ENCODE data around the gene CCDC112.

DNA sequence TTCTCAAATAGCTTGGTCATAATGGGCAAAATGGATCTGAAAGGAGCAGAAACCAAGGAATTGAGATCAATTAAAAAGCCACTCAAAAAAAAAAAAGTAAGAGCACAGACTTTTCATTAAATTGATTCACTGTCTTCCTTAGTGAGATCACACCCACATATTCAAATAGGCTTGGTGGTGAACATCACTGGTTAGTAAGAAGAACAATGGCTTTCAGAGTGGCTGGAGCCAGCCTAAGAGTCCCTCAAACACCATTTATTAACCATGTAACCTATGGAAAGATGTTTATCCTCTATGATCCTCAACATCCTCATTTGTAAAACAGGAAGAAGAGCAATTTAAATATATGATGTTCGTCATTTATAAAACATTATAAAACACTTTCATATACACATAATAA, 12.4 kb downstream of the CCDC112 start:
- TF ChIP-seq, protein P1, sequence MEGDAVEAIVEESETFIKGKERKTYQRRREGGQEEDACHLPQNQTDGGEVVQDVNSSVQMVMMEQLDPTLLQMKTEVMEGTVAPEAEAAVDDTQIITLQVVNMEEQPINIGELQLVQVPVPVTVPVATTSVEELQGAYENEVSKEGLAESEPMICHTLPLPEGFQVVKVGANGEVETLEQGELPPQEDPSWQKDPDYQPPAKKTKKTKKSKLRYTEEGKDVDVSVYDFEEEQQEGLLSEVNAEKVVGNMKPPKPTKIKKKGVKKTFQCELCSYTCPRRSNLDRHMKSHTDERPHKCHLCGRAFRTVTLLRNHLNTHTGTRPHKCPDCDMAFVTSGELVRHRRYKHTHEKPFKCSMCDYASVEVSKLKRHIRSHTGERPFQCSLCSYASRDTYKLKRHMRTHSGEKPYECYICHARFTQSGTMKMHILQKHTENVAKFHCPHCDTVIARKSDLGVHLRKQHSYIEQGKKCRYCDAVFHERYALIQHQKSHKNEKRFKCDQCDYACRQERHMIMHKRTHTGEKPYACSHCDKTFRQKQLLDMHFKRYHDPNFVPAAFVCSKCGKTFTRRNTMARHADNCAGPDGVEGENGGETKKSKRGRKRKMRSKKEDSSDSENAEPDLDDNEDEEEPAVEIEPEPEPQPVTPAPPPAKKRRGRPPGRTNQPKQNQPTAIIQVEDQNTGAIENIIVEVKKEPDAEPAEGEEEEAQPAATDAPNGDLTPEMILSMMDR (IDR thresholded peaks at IDR 0.05): no peak
- TF ChIP-seq POLR2A (IDR thresholded peaks at IDR 0.05): no peak

Data from adrenal gland (tissue), 5 donors.